HG03097 (cell line): ENCODE results near the gene C11orf42.

ENCODE experiments used
- ATAC-seq: cut with Tn5 transposase; IDR thresholded peaks from one replicate; pipeline ENCODE4 v1.9.1; 2021; ENCODE audit not compliant: unreplicated experiment, low FRiP score

The C11orf42 gene, protein sequence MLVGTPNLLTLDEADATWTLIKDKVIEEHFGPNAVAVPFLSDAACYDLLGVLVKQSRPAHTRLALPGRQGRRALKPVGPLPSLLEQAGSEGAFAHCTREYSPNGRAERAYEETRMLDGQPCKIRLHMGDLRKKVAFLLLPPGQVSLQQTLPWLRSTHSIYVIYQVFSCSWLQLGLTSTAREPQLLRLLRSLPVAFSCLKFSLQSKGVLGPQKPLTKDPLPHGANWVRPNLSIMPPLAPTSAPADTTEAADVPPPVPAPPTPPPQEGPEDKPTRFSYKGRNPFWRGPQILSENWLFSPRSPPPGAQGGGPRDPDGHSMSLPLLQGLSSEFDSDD

DNA sequence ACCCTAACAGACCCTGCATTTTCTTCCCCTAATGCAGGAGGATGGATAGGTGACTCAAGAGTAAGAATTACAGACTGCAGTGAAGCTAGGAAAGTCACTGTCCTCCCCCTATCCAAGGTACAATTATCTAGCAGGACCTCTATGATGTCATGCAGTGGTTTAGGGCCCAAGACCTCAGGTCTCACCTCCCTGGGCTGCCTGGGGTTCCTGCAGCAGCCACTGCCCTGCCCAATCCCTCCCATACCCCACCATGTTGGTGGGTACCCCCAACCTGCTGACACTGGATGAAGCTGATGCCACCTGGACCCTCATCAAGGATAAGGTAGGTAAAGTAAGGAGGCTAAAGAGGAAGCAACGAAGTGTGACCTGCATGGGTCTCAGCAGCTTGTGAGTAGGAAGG, at the start of gene C11orf42:
Gene C11orf42, plus strand, starts transcription at position 192 of the 400 bp plus-strand sequence. Its CDS starts 59 bp downstream, at position 251.
- no peak for ATAC-seq

- ATAC-seq, result no peak
These were observed 48.6 kb upstream of the C11orf42 start for GRCh38 chr11:6156628-6157359.

GRCh38 chr11:6170226-6170625, 35.1 kb upstream of the C11orf42 start, which contains the start of gene OR52B2:
Gene OR52B2, minus strand, starts transcription at chr11:6170326. Its CDS starts 0 bp downstream, at chr11:6170326.
- no peak for ATAC-seq

GRCh38 chr11:6175440-6175839, 29.9 kb upstream of the C11orf42 start:
- no peak for ATAC-seq

DNA sequence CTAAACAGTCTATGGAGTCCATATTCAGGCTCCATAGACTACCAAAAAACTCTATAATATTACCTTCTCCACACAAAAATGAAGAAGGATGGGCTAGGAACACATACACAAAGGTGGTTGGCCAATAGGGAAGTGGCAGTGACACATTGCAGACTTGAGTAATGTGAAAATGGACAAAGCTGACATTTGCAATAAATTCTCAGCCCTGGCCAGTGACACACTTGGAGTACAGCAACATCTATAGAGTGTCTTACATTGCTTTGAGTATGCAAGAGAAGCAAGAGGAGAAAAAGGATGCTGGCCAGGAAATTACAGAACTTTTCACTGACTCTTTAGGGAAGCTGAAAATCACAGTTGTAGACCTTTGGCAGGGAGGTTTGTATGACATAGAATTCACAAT, 13.6 kb upstream of the C11orf42 start:
- ATAC-seq, result no peak

GRCh38 chr11:6194065-6194581, 11.2 kb upstream of the C11orf42 start:
- ATAC-seq, result no peak

GRCh38 chr11:6196396-6196795, 9.0 kb upstream of the C11orf42 start:
- ATAC-seq, result no peak

DNA sequence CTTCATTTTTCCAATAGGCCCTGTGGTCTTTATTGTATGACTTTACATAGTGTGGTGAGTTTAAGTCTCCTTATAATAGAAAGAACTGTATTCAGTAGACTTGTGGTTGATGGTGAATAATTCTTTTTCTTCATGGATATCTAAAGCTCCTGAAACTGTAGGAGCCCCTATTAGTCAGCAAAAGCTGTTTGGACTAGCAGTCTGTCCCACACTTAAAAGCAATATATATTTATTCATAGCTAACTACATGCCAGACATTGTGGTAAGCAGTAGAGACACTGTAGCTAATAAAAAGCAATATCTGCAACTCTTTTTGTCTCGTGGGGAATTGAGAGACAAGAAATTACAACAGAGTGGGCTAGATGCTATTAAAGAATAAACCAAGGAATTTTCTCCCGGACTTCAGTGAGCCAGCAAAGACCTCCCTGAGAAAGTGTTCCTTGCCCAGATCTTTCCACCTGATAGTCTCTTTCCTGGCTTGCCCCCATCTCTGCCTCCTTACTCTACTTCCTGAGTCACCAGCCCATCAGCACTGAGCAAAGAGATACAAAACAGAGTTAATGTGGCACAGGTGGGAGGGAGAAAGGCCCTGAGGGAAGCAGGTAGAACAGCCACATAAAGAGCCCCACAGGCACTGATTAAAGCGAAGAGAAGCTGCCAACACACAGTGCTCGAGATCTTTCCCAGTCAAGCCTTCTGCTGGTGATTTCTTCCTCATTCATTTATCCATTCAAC, 7.7 kb upstream of the C11orf42 start:
- no peak for ATAC-seq

DNA sequence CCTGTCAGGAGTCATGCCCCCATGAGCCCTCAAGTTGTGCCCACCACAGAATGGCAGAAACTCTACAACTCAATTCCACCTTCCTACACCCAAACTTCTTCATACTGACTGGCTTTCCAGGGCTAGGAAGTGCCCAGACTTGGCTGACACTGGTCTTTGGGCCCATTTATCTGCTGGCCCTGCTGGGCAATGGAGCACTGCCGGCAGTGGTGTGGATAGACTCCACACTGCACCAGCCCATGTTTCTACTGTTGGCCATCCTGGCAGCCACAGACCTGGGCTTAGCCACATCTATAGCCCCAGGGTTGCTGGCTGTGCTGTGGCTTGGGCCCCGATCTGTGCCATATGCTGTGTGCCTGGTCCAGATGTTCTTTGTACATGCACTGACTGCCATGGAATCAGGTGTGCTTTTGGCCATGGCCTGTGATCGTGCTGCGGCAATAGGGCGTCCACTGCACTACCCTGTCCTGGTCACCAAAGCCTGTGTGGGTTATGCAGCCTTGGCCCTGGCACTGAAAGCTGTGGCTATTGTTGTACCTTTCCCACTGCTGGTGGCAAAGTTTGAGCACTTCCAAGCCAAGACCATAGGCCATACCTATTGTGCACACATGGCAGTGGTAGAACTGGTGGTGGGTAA, 6.1 kb upstream of the C11orf42 start, which contains the start of gene OR52W1:
Gene OR52W1, plus strand, starts transcription at position 51 of the 637 bp plus-strand sequence. Its CDS starts 0 bp downstream, at position 51.
- ATAC-seq, result no peak

GRCh38 chr11:6200975-6201374, 4.4 kb upstream of the C11orf42 start:
- ATAC-seq, result no peak

DNA sequence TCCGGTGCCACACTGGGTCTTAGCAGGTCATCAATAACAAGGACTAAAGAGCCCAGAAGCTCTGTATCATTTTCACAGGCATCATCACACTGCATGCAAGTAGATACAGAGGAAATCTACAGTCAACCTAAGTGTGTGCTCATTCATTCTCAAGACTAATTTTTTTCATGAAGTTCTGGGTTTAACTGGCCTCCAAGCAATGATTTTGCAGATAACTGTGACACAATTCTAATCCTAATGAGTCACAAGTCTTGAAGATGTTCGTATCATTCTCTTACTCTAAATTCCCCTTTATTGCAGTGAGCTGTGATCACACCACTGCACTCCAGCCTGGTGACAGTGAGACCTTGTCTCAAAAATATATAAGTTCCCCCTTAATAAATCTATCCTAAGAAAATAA, 3.9 kb upstream of the C11orf42 start:
- no peak for ATAC-seq

DNA sequence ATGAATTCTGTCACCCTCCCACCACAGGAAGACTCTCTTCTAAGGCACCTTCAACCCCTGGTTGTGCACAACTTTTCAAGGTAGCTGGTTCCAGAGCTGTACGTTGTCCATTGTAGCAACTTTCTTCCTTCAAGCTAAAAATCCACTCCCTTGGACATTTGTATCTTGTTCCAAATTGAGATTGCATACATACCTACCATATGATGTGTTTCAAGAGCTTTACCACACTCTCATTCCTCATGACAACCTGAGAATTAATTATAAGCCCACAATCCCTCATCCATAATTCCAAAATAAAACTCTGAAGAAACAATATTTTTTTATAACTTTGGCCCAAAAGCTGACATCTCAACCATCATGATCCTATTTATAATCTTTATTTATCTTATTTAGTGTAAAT, 3.3 kb upstream of the C11orf42 start:
- no peak for ATAC-seq

DNA sequence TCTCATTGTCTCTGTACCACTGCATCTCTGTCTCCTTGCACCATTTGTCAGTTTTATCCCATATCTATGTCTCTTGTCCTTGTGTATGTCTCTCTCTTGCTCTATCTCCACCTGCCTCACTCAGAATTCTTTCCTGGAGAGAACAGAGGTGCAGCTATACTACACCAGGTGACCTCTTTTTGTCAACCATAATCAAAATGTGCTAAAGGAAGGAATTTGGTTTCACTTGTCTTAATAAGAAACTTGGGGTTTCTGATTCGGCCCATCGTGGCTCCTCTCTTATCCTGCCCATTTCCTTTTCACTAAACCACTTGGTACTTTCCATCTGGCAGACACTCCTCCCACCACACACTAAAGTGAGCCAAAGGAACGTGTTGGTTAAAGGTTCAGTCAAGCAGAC, 2.0 kb upstream of the C11orf42 start:
- ATAC-seq, result peak; percentile 83

- ATAC-seq, result no peak
These were observed 651 bp upstream of the C11orf42 start for GRCh38 chr11:6204706-6205105.

DNA sequence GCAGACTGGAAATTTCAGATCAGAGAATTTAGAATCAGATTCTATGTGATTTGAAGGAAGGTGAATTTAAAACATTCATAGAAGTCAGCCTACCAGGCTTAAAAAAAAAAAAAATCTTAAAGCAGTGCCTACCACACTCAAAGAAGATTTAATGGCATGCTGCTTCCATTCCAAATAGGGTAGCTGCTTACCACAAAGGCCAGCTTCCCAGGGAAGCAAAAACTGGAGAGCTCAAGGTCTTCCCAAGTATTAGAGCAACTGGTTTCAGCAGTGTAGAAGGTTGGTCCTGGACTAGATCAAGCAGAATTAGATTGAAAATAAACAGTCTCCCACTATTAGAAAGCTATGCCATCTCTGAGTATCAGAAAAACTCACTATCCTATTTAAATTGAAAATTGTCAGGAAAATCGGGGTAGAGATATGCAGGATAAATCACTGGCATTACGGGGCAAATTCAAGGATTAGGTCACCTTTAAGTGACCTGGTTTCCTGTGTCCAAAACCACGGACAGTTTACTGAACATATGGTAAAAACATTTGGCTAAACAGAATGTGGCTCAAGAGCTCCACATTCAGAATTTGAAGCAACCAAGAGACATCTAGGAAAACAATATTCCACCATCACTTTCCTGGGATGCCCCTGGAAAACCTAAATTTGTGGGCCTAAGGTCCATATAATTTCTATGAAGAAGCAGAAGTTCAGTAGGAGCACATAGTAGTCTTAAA, 1.3 kb downstream of the C11orf42 start:
- no peak for ATAC-seq

DNA sequence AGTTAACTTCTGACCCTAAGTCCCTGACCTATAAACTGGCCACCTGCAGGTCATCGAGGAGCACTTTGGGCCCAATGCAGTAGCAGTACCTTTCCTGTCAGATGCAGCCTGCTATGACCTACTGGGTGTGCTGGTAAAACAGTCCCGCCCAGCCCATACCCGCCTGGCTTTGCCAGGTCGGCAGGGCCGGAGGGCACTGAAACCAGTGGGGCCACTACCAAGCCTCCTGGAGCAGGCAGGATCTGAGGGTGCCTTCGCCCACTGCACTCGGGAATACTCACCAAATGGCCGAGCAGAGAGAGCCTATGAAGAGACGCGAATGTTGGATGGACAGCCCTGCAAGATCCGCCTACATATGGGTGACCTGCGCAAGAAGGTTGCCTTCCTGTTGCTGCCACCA, 4.4 kb downstream of the C11orf42 start:
- no peak for ATAC-seq

DNA sequence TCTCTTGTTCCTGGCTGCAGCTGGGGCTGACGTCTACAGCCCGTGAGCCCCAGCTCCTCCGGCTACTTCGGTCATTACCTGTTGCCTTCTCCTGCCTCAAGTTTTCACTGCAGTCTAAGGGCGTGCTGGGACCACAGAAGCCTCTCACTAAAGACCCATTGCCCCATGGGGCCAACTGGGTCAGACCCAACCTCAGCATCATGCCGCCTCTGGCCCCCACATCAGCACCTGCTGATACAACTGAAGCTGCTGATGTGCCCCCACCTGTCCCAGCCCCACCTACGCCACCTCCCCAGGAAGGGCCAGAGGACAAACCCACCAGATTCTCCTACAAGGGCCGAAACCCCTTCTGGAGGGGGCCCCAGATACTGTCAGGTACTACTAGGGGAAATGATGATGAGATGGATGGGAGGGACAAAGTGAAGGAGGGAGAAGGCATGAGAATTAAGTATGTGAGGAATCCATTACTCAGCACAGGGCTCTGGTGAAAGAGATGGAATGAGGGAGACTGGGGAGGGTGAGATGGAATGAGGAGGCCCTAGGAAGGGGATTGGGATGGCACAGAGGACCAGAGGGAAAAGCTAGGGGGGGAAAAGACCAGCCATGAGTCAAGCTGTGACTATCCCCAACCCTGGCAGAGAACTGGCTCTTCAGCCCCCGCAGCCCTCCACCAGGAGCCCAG, 5.1 kb downstream of the C11orf42 start:
- no peak for ATAC-seq

- no peak for ATAC-seq
These were observed 9.2 kb downstream of the C11orf42 start for GRCh38 chr11:6214530-6214929.

GRCh38 chr11:6216501-6216900, 11.1 kb downstream of the C11orf42 start:
- ATAC-seq, result no peak
